HEK293T (cell line): ENCODE results near the gene MTHFR.

ENCODE experiments used
- CTCF ChIA-PET: fragments of 350-600 bp; formaldehyde crosslinking; extraction: SDS; loops from one replicate; lab custom pipeline; 2021; ENCODE audit warnings: antibody characterized with exemption, inconsistent platforms; lab: Yijun Ruan, JAX
- POLR2A ChIA-PET: fragments of 350-600 bp; formaldehyde crosslinking; extraction: SDS; loops from one replicate; lab custom pipeline; 2020; ENCODE audit warnings: antibody characterized with exemption, inconsistent platforms; lab: Yijun Ruan, JAX
- DNase-seq: peaks from one replicate; pipeline ENCODE4 v3.0.0; 2012; ENCODE audit warnings: mixed read lengths; ENCODE audit errors: extremely low spot score
- ARNT ChIP-seq: fragments of 450-650 bp; IDR thresholded peaks from 2 replicates; pipeline ENCODE4 v1.6.1; 2017; ENCODE audit warnings: mild to moderate bottlenecking
- BHLHE40 ChIP-seq: fragments of 450-650 bp; IDR thresholded peaks from 2 replicates; pipeline ENCODE4 v1.6.1; 2016; ENCODE audit warnings: mild to moderate bottlenecking, moderate library complexity, borderline replicate concordance
- CTBP1 ChIP-seq: fragments of 450-650 bp; IDR thresholded peaks from 2 replicates; pipeline ENCODE4 v1.6.1; 2016; ENCODE audit warnings: borderline replicate concordance
- ELF4 ChIP-seq: fragments of 450-650 bp; IDR thresholded peaks from 2 replicates; pipeline ENCODE4 v1.6.1; 2017; ENCODE audit warnings: antibody characterized with exemption
- FOXA1 ChIP-seq: fragments of 450-650 bp; IDR thresholded peaks from 2 replicates; pipeline ENCODE4 v1.6.1; 2016; ENCODE audit warnings: mild to moderate bottlenecking
- FOXK2 ChIP-seq: fragments of 450-650 bp; IDR thresholded peaks from 2 replicates; pipeline ENCODE4 v1.6.1; 2016; ENCODE audit warnings: mild to moderate bottlenecking
- FOXM1 ChIP-seq: fragments of 450-650 bp; IDR thresholded peaks from 2 replicates; pipeline ENCODE4 v1.6.1; 2017; ENCODE audit warnings: mild to moderate bottlenecking, borderline replicate concordance
- HDGF ChIP-seq: fragments of 450-650 bp; IDR thresholded peaks from 2 replicates; pipeline ENCODE4 v1.6.1; 2017; ENCODE audit warnings: antibody characterized with exemption, borderline replicate concordance
- L3MBTL2 ChIP-seq: fragments of 450-650 bp; conservative IDR thresholded peaks from 2 replicates; pipeline ENCODE4 v1.6.1; 2016; ENCODE audit warnings: mild to moderate bottlenecking
- LEF1 ChIP-seq: fragments of 450-650 bp; IDR thresholded peaks from 2 replicates; pipeline ENCODE4 v1.6.1; 2017; ENCODE audit warnings: mild to moderate bottlenecking, borderline replicate concordance
- NFRKB ChIP-seq: fragments of 450-650 bp; IDR thresholded peaks from 2 replicates; pipeline ENCODE4 v1.6.1; 2016; ENCODE audit warnings: mild to moderate bottlenecking, moderate library complexity
- PKNOX1 ChIP-seq: fragments of 450-650 bp; IDR thresholded peaks from 2 replicates; pipeline ENCODE4 v1.6.1; 2016
- SP1 ChIP-seq: fragments of 450-650 bp; IDR thresholded peaks from 2 replicates; pipeline ENCODE4 v1.6.1; 2017
- SUZ12 ChIP-seq: fragments of 450-650 bp; IDR thresholded peaks from 2 replicates; pipeline ENCODE4 v1.6.1; 2016; ENCODE audit warnings: mild to moderate bottlenecking
- TARDBP ChIP-seq: fragments of 450-650 bp; IDR thresholded peaks from 2 replicates; pipeline ENCODE4 v1.6.1; 2016
- ZNF384 ChIP-seq: fragments of 450-650 bp; IDR thresholded peaks from 2 replicates; pipeline ENCODE4 v1.6.1; 2016

The MTHFR gene

GRCh38 chr1:11841245-11842153 lies 35.7 kb upstream of the MTHFR start:
- ChIA-PET CTCF (interaction anchor here (0.6 kb wide), 1 partner anchor 13 kb away, joined by 3 read pairs; no protein-coding TSS in a partner anchor), POLR2A (interaction anchor here (0.9 kb wide), 2 partner anchors 66 to 125 kb away, joined by 3 to 4 read pairs; no protein-coding TSS in a partner anchor)
- TF ChIP-seq SP1 (no peak), HDGF (no peak), NFRKB (no peak), BHLHE40 (no peak), FOXK2 (no peak), ARNT (no peak), PKNOX1 (no peak), SUZ12 (no peak), CTBP1 (no peak), FOXM1 (no peak), LEF1 (no peak), ZNF384 (no peak), FOXA1 (no peak), L3MBTL2 (no peak)
- no peak for DNase-seq

DNA sequence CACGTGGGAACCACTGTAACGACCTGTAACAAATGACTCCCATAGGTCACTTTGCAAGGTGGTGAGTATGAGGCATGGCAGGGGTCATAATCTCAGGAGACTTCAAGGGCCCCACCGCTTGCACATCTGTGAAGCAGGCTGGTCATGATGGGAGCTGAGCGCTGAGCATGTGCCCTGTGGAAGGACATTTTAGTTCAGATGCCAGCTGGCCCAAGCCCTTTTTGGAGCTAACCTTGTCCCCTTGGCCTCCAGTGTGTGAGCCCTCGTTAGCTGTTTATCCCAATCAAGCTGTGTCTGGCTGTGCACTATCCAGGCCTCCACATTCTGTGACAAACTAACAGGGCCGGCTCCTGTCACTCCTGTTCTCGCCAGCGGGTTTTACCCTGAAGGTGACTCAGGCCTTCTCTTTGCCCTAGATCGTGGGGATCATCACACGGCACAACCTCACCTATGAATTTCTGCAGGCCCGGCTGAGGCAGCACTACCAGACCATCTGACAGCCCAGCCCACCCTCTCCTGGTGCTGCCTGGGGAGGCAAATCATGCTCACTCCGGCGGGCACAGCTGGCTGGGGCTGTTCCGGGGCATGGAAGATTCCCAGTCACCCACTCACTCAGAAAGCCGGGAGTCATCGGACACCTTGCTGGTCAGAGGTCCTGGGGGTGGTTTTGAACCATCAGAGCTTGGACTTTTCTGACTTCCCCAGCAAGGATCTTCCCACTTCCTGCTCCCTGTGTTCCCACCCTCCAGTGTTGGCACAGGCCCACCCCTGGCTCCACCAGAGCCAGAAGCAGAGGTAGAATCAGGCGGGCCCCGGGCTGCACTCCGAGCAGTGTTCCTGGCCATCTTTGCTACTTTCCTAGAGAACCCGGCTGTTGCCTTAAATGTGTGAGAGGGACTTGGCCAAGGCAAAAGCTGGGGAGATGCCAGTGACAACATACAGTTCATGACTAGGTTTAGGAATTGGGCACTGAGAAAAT lies 34.3 kb upstream of the MTHFR start:
- TF ChIP-seq SUZ12 (no peak), FOXK2 (no peak), NFRKB (no peak), ARNT (no peak), FOXM1 (no peak), ZNF384 (no peak)
- DNase-seq, result no peak
- ChIA-PET CTCF (no interaction called here), POLR2A (interaction anchor here (0.7 to 0.9 kb wide), 2 partner anchors 70 to 127 kb away, joined by 3 to 4 read pairs; no protein-coding TSS in a partner anchor)

- peak; percentile 91 for DNase-seq
- CTCF ChIA-PET, result interaction anchor here (0.6 to 3.7 kb wide), 9 partner anchors 9 to 158 kb away, joined by 3 to 17 read pairs (median 4); partner anchors contain the start of gene NPPA
- POLR2A ChIA-PET, result interaction anchor here (0.6 to 1.2 kb wide), 2 partner anchors 69 to 71 kb away, joined by 3 to 4 read pairs; no protein-coding TSS in a partner anchor
- TF ChIP-seq HDGF, result no peak
- TF ChIP-seq ELF4, result no peak
- TF ChIP-seq SUZ12, result no peak
- no peak for TF ChIP-seq TARDBP
- TF ChIP-seq SP1, result no peak
- no peak for TF ChIP-seq FOXM1
- TF ChIP-seq LEF1, result no peak
- TF ChIP-seq BHLHE40, result no peak
- no peak for TF ChIP-seq NFRKB
- no peak for TF ChIP-seq L3MBTL2
- TF ChIP-seq FOXA1, result no peak
- TF ChIP-seq CTBP1, result no peak
- no peak for TF ChIP-seq FOXK2
- no peak for TF ChIP-seq PKNOX1
- TF ChIP-seq ZNF384, result no peak
- no peak for TF ChIP-seq ARNT
These were observed 32.8 kb upstream of the MTHFR start for GRCh38 chr1:11838349-11839272.

- TF ChIP-seq BHLHE40, result no peak
- no peak for TF ChIP-seq FOXM1
- TF ChIP-seq FOXK2, result no peak
- TF ChIP-seq L3MBTL2, result no peak
- TF ChIP-seq ELF4, result no peak
- TF ChIP-seq TARDBP, result no peak
- no peak for TF ChIP-seq ARNT
- TF ChIP-seq SP1, result no peak
- ChIA-PET POLR2A (interaction anchor here (0.6 to 1.2 kb wide), 2 partner anchors 70 to 72 kb away, joined by 3 to 4 read pairs; no protein-coding TSS in a partner anchor), CTCF (interaction anchor here (0.6 to 3.7 kb wide), 10 partner anchors 10 to 159 kb away, joined by 3 to 17 read pairs (median 4); partner anchors contain the start of gene NPPA)
- DNase-seq, result no peak
These were observed 32.1 kb upstream of the MTHFR start for GRCh38 chr1:11837767-11838348.
